SU-DHL-6 (cell line): ENCODE data around the gene ZSCAN30.

Experiments
- CTCF ChIP-seq: fragments of 200-600 bp; sonication (generic); IDR thresholded peaks from one replicate; pipeline ENCODE4 v1.5.1; 2017; ENCODE audit warnings: antibody characterized with exemption, mild to moderate bottlenecking, low read length, moderate library complexity; ENCODE audit not compliant: insufficient read depth, poor library complexity, severe bottlenecking
- EZH2phosphoT487 ChIP-seq: fragments of 200-600 bp; sonication (generic), shearing (Covaris generic); conservative IDR thresholded peaks from 2 replicates; pipeline ENCODE4 v1.6.1; 2018; ENCODE audit warnings: mild to moderate bottlenecking, antibody characterized with exemption, low read length, moderate library complexity, mixed read lengths

- no peak for TF ChIP-seq CTCF
- no peak for TF ChIP-seq EZH2phosphoT487
These were observed 21.5 kb upstream of the ZSCAN30 start for GRCh38 chr18:35311496-35311895.
